Right lobe of liver (tissue), 6 donors: ENCODE results near the gene PPP1R2. TPM values are rescaled to one million over a fixed set of nuclear protein-coding genes. Genes with fewer than 3 reads are reported as not detected.

ENCODE experiments used
- ATAC-seq, 4 donors: fragments of 200-7000 bp; cut with Tn5 transposase; one replicate each; pipeline ENCODE4 v1.9.1; 2020; ENCODE audit warnings: mild to moderate bottlenecking in 4 of 4, moderate library complexity in 4 of 4
- DNase-seq, 3 donors: peaks; one replicate each; pipeline ENCODE4 v3.0.0-alpha.2; 2020
- H3K27ac ChIP-seq, 3 donors: fragments of 200-600 bp; one replicate each; pipeline ENCODE4 v1.8.0; 2022
- H3K27me3 ChIP-seq, 2 donors: fragments of 200-600 bp; one replicate each; pipeline ENCODE4 v1.8.0; 2022
- H3K36me3 ChIP-seq, 4 donors: fragments of 200-600 bp; sonication (generic) in 1 of 4; one replicate each; pipeline versions ENCODE4 v1.5.1 to v1.8.0; 2017 to 2022; ENCODE audit warnings: control low read depth in 1 of 4
- H3K4me1 ChIP-seq, 4 donors: fragments of 200-600 bp; sonication (generic) in 1 of 4; one replicate each; pipeline versions ENCODE4 v1.5.1 to v1.8.0; 2017 to 2022; ENCODE audit warnings: control low read depth in 1 of 4
- H3K4me3 ChIP-seq, 3 donors: fragments of 200-600 bp; one replicate each; pipeline ENCODE4 v1.8.0; 2022
- H3K9me3 ChIP-seq, 4 donors: fragments of 200-600 bp; sonication (generic) in 1 of 4; one replicate each; pipeline versions ENCODE4 v1.5.1 to v1.8.0; 2017 to 2022; ENCODE audit warnings: control low read depth in 1 of 4
- CTCF ChIP-seq, 4 donors: fragments of 200-600 bp in 3 of 4; fragments of 450-650 bp in 1 of 4; IDR thresholded peaks; one replicate each; pipeline versions ENCODE4 v1.5.1 to v1.8.0; 2016 to 2022; ENCODE audit warnings: antibody characterized with exemption in 4 of 4, mild to moderate bottlenecking in 2 of 4
- POLR2A ChIP-seq: fragments of 450-650 bp; IDR thresholded peaks from one replicate; pipeline ENCODE4 v1.6.1; 2017; ENCODE audit warnings: antibody characterized with exemption, mild to moderate bottlenecking
- WGBS: methylation state at CpG from one replicate; pipeline ENCODE4 v1.1.6; 2018; ENCODE audit warnings: low coverage, low lambda C conversion rate; ENCODE audit not compliant: insufficient coverage; ENCODE audit errors: missing lambda C conversion rate; 5-methylcytosine and 5-hydroxymethylcytosine counted together
- intact Hi-C, 2 donors: fragments of 100-400 bp; cut with DNase I; formaldehyde crosslinking; loops; one replicate each; pipeline versions ENCODE4 v1.11.2 to v1.14.1; 2022
- total RNA-seq, 6 experiments: library from RNA; depleted of rRNA in 2 of 6; stranded (reverse); fragments of >200 nt in 2 of 6; fragmentation: NEBNext Ultra II Directional in 3 of 6; extraction: Animal tissue kit (Norgen Biotek cat#: 25700) in 3 of 6; gene quantifications; one replicate each; pipeline versions ENCODE4 v1.1.0 to v1.2.4, GENCODE V29; 2016 to 2023
- donor health status: DM: no; HTN: yes; CAD: no.
- donor health status: DM: no; HTN: no; CAD: no.
- donor health status: DM: no; HTN: no; CAD: no.
- donor health status: DM: no; HTN: yes; CAD: no.
- donor health status: DM: no; HTN: yes; CAD: no.

The PPP1R2 gene
- total RNA-seq, 6 experiments from 2014 or later, result 10.3 to 25.4 (median 14.9) TPM

GRCh38 chr3:195553268-195553667, 10.1 kb upstream of the PPP1R2 start:
- DNase-seq (no peak), ATAC-seq (no peak)
- WGBS, result 75% methylated on average over 5 of the region's 7 CpGs
- Histone ChIP-seq H3K9me3 (no peaks in the 10 kb centered on the region), H3K4me3 (no peak overlapping the region), H3K4me1 (no peaks in the 10 kb centered on the region), H3K36me3 (no peaks in the 10 kb centered on the region), H3K27me3 (no peaks in the 10 kb centered on the region), H3K27ac (no peak overlapping the region)
- intact Hi-C loops, result no loop called here
- TF ChIP-seq CTCF (IDR thresholded peaks at IDR 0.05) (no peak), POLR2A (no peak)

DNA sequence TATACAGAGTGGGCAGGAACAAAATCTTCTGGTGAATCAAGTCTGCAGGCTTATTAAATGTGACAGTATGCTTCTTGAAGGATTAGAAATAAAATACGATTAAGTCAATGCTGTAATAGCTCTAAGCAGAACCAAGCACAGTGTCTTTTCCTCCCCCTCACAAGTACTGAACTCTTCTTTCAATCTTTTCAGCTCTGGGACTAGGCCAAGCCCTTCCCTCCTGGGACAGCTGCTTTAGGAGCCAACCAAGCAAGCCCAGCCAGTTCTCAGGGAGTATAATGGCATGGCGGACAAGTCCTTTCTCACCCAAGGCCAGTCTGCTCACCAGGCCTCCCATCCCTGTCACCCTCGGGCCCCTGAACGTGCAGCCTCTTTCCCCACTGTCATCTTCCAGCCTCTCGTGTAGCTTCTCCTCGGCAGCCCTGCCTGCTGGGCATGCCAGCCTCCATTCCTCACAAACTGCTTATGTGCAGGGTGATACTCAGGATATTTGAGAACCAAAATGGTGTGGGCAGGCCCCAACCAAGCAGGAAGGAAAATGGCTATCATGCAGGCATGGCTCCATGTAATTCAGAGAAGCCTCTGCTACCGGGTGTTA, 8.4 kb upstream of the PPP1R2 start:
- Histone ChIP-seq H3K36me3 (no peaks in the 10 kb centered on the region), H3K27ac (no peak overlapping the region), H3K9me3 (no peaks in the 10 kb centered on the region)

DNA sequence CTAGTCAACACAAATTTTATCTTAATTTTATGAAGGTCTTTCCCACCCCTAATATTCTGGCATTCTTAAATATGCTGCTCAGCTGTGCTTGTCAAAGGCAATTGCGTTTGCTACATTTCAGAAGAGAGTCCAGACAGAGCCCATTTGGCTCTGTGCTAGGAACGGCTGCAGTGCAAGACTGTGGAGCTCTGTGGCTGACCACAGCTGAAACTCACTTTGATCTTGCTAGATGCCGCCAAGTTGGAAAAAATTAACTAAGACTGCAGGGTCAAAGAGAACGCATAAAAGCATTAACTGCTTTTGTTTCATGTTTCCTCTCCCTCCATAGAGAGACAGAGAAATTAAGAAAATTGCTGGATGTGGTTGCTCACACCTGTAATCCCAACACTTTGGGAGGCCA, 7.6 kb upstream of the PPP1R2 start:
- 28% methylated on average over 4 of the region's 4 CpGs for WGBS
- Histone ChIP-seq H3K27ac (peak overlapping the region in 1 of 3 donors; percentile 47), H3K27me3 (no peaks in the 10 kb centered on the region), H3K4me1 (no peaks in the 10 kb centered on the region), H3K9me3 (no peaks in the 10 kb centered on the region), H3K4me3 (no peak overlapping the region), H3K36me3 (no peaks in the 10 kb centered on the region)
- intact Hi-C loops, result no loop called here
- TF ChIP-seq POLR2A (no peak), CTCF (IDR thresholded peaks at IDR 0.05) (no peak)
- no peak for DNase-seq
- peak in 1 of 4 donors; percentile 31 for ATAC-seq

More for the DNA sequence above, 8.4 kb upstream of the PPP1R2 start:
- ATAC-seq, result no peak
- 69% methylated on average over 5 of the region's 7 CpGs for WGBS
- Histone ChIP-seq H3K27me3 (no peaks in the 10 kb centered on the region), H3K4me3 (no peak overlapping the region), H3K4me1 (no peaks in the 10 kb centered on the region)
- intact Hi-C loops, result no loop called here
- DNase-seq, result no peak
- TF ChIP-seq CTCF (IDR thresholded peaks at IDR 0.05) (no peak), POLR2A (no peak)

DNA sequence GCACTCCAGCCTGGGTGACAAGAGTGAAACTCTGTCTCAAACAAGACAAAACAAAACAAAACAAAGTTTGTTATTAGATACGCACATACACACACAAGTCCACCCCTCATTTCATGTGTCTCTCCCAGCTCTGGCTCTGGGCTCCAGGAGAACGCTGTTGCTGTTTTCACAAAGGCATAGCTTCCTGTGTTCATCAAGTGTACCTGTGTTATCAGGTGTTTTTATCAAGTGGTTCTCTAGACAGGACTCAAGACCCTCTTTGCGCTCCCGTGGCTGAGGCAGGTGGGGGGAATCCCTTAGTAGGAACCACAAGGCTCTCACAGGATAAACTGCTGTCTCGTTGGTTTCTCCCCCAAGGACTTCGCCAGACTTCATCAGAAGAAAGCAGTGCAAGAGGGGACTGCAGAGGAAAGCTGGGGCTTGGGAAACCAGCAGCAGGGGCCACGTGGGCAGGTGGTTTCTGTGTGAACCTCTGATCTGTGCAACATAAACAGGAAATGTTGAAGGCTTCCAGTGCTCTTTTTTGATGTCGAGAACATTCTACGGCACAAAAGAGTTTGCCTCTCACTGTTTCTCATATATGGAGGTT, 6.9 kb upstream of the PPP1R2 start:
- DNase-seq, result no peak
- 42% methylated on average over 6 of the region's 9 CpGs for WGBS
- TF ChIP-seq POLR2A (no peak), CTCF (IDR thresholded peaks at IDR 0.05) (no peak)
- no peaks in the 10 kb centered on the region for H3K36me3 ChIP-seq
- H3K4me1 ChIP-seq, result no peaks in the 10 kb centered on the region
- H3K9me3 ChIP-seq, result no peaks in the 10 kb centered on the region
- peak; percentile 41 to 65 (median 50) for ATAC-seq
- H3K4me3 ChIP-seq, result no peak overlapping the region
- peak overlapping the region in 1 of 3 donors; percentile 47 for H3K27ac ChIP-seq
- H3K27me3 ChIP-seq, result no peaks in the 10 kb centered on the region
- intact Hi-C loops, result no loop called here
